H9 (cell line): ENCODE results near the gene PDZD2. TPM values are rescaled to one million over a fixed set of nuclear protein-coding genes. Genes with fewer than 3 reads are reported as not detected.

Experiments used
- DNase-seq: peaks from one replicate; pipeline ENCODE4 v3.0.0-alpha.2; 2017
- H2AFZ ChIP-seq: one replicate; pipeline ENCODE4 v1.6.1; 2013; ENCODE audit warnings: mild to moderate bottlenecking, low read length, control low read depth, moderate library complexity
- H2AK5ac ChIP-seq: 2 replicates; pipeline ENCODE4 v1.6.1; 2013; ENCODE audit warnings: low read length, control low read depth, mixed read lengths; ENCODE audit not compliant: insufficient read length
- H2BK120ac ChIP-seq: one replicate; pipeline ENCODE4 v1.6.1; 2013; ENCODE audit warnings: low read depth, mild to moderate bottlenecking, low read length, control low read depth, inconsistent platforms; ENCODE audit not compliant: poor library complexity, severe bottlenecking
- H2BK12ac ChIP-seq: 2 replicates; pipeline ENCODE4 v1.6.1; 2013; ENCODE audit warnings: low read length, control low read depth, mixed read lengths, low read depth; ENCODE audit not compliant: insufficient read length
- H2BK15ac ChIP-seq: 2 replicates; pipeline ENCODE4 v1.6.1; 2013; ENCODE audit warnings: low read depth, low read length, control low read depth
- H2BK20ac ChIP-seq: one replicate; pipeline ENCODE4 v1.6.1; 2013; ENCODE audit warnings: low read depth, mild to moderate bottlenecking, low read length, control low read depth, inconsistent platforms; ENCODE audit not compliant: poor library complexity, severe bottlenecking
- H2BK5ac ChIP-seq: 2 replicates; pipeline ENCODE4 v1.6.1; 2013; ENCODE audit warnings: low read length, control low read depth, mixed read lengths; ENCODE audit not compliant: insufficient read length
- H3K14ac ChIP-seq: 2 replicates; pipeline ENCODE4 v1.6.1; 2013; ENCODE audit warnings: low read length, control low read depth; ENCODE audit not compliant: insufficient read depth
- H3K18ac ChIP-seq: 2 replicates; pipeline ENCODE4 v1.6.1; 2013; ENCODE audit warnings: low read depth, mild to moderate bottlenecking, mixed read lengths, low read length, control low read depth; ENCODE audit not compliant: insufficient read length
- H3K23ac ChIP-seq: 2 replicates; pipeline ENCODE4 v1.6.1; 2013; ENCODE audit warnings: low read length, control low read depth, mixed read lengths, low read depth; ENCODE audit not compliant: insufficient read length
- H3K23me2 ChIP-seq: 2 replicates; pipeline ENCODE4 v1.6.1; 2013; ENCODE audit warnings: low read depth, mild to moderate bottlenecking, mixed read lengths, low read length, control low read depth; ENCODE audit not compliant: insufficient read length, poor library complexity, severe bottlenecking
- H3K27ac ChIP-seq: 2 replicates; pipeline ENCODE4 v1.5.1; 2013; ENCODE audit warnings: low read length, control low read depth, mixed read lengths, low read depth; ENCODE audit not compliant: insufficient read length
- H3K27me3 ChIP-seq: 2 replicates; pipeline ENCODE4 v1.6.1; 2013; ENCODE audit warnings: low read length, control low read depth, inconsistent platforms; ENCODE audit not compliant: insufficient read depth
- H3K4ac ChIP-seq: 2 replicates; pipeline ENCODE4 v1.6.1; 2013; ENCODE audit warnings: low read depth, mild to moderate bottlenecking, control low read depth, inconsistent platforms, low read length, moderate library complexity
- H3K4me1 ChIP-seq: 2 replicates; pipeline ENCODE4 v1.6.1; 2013; ENCODE audit warnings: low read length, control low read depth, inconsistent platforms; ENCODE audit not compliant: insufficient read depth
- H3K4me2 ChIP-seq: 2 replicates; pipeline ENCODE4 v1.6.1; 2013; ENCODE audit warnings: low read length, control low read depth, mixed read lengths; ENCODE audit not compliant: insufficient read length, insufficient read depth
- H3K56ac ChIP-seq: 2 replicates; pipeline ENCODE4 v1.6.1; 2013; ENCODE audit warnings: low read depth, mild to moderate bottlenecking, mixed read lengths, low read length, control low read depth; ENCODE audit not compliant: insufficient read length
- H3K79me1 ChIP-seq: 2 replicates; pipeline ENCODE4 v1.6.1; 2013; ENCODE audit warnings: low read depth, mild to moderate bottlenecking, moderate library complexity, low read length, control low read depth, inconsistent platforms; ENCODE audit not compliant: insufficient read depth, poor library complexity, severe bottlenecking
- H3K79me2 ChIP-seq: 2 replicates; pipeline ENCODE4 v1.6.1; 2013; ENCODE audit warnings: low read length, control low read depth, inconsistent platforms; ENCODE audit not compliant: insufficient read depth
- H3K9ac ChIP-seq: 2 replicates; pipeline ENCODE4 v1.6.1; 2013; ENCODE audit warnings: low read length, control low read depth, mixed read lengths; ENCODE audit not compliant: insufficient read length; ENCODE audit errors: extremely low read depth
- H3K9me3 ChIP-seq: one replicate; pipeline ENCODE4 v1.6.1; 2013; ENCODE audit warnings: low read depth, low read length, inconsistent platforms; ENCODE audit not compliant: control insufficient read depth
- H3T11ph ChIP-seq: one replicate; pipeline ENCODE4 v1.6.1; 2013; ENCODE audit warnings: mild to moderate bottlenecking, low read length, control low read depth, inconsistent platforms
- H4K20me1 ChIP-seq: one replicate; pipeline ENCODE4 v1.6.1; 2013; ENCODE audit not compliant: control insufficient read depth, insufficient read length, insufficient read depth
- H4K5ac ChIP-seq: 2 replicates; pipeline ENCODE4 v1.6.1; 2013; ENCODE audit warnings: low read depth, mild to moderate bottlenecking, mixed read lengths, low read length, control low read depth; ENCODE audit not compliant: insufficient read length
- H4K8ac ChIP-seq: replicated peaks from 2 replicates; pipeline ENCODE4 v1.6.1; 2013; ENCODE audit warnings: low read length, control low read depth, mixed read lengths, low read depth; ENCODE audit not compliant: insufficient read length
- H4K91ac ChIP-seq: 2 replicates; pipeline ENCODE4 v1.6.1; 2013; ENCODE audit warnings: low read depth, mild to moderate bottlenecking, moderate library complexity, mixed read lengths, low read length, control low read depth; ENCODE audit not compliant: insufficient read length
- H3K27ac Mint-ChIP-seq, 3 experiments: 2 replicates in 2 of 3; 3 replicates in 1 of 3; pipeline ENCODE4 v1.8.0; 2020 to 2021; ENCODE audit warnings: mixed read lengths in 3 of 3, mild to moderate bottlenecking in 1 of 3, moderate library complexity in 1 of 3
- H3K27me3 Mint-ChIP-seq: 2 replicates; pipeline ENCODE4 v1.8.0; 2021; ENCODE audit warnings: low read depth, mild to moderate bottlenecking, moderate library complexity, mixed read lengths
- H3K36me3 Mint-ChIP-seq, 3 experiments: 2 replicates in 2 of 3; 3 replicates in 1 of 3; pipeline ENCODE4 v1.8.0; 2020 to 2021; ENCODE audit warnings: low read depth in 3 of 3, mixed read lengths in 3 of 3; ENCODE audit not compliant: insufficient read depth in 1 of 3
- H3K4me1 Mint-ChIP-seq, 2 experiments: 2 replicates each; pipeline ENCODE4 v1.8.0; 2020; ENCODE audit warnings: mixed read lengths in 2 of 2
- H3K4me3 Mint-ChIP-seq, 2 experiments: 2 replicates in 1 of 2; 3 replicates in 1 of 2; pipeline ENCODE4 v1.8.0; 2020 to 2021; ENCODE audit warnings: mild to moderate bottlenecking in 2 of 2, mixed read lengths in 2 of 2, moderate library complexity in 1 of 2
- H3K9me3 Mint-ChIP-seq, 2 experiments: 2 replicates in 1 of 2; 3 replicates in 1 of 2; pipeline ENCODE4 v1.8.0; 2020; ENCODE audit warnings: mild to moderate bottlenecking in 2 of 2, mixed read lengths in 2 of 2, moderate library complexity in 1 of 2
- WGBS: extraction: QIAGEN DNeasy Blood & Tissue Kit; methylation state at CpG from one replicate; pipeline ENCODE4 v1.1.7; 2013; ENCODE audit warnings: missing lambda C conversion rate, low lambda C conversion rate, mixed read lengths; ENCODE audit not compliant: insufficient read length; ENCODE audit errors: extremely low coverage; 5-methylcytosine and 5-hydroxymethylcytosine counted together
- total RNA-seq: library from RNA; stranded (reverse); gene quantifications from 2 replicates; pipeline ENCODE4 v1.2.1, GENCODE V29; 2021
- TF ChIP-seq, protein P1 (sequence below): fragments of 200-600 bp; sonication (generic); conservative IDR thresholded peaks from 3 replicates; pipeline ENCODE4 v1.8.0; 2021; ENCODE audit warnings: antibody characterized with exemption, mild to moderate bottlenecking

PDZD2 gene
- total RNA-seq, 1 experiment from 2014 or later: 9.9 TPM

DNA sequence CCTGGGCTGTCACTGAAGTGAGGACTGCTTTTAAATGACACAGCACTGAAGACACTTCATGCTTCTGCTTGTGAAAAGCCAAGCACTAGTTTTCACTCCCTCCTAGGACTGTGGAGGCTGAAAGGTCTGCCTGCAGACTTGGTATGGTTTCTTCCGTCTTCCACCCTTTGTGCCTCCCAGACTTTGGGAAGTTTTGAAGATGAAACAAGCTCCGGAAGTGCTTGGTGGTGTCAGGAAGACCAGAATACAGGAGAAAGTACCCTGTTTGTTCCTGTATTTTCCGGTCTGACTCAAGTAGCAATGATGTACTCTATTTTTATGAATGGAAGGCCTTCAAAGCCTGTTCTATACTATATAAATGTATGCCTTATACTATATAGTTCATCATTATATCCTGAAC is 222.7 kb downstream of the PDZD2 start:
- H3K14ac ChIP-seq: no peak overlapping the region; the same call in 1 of the 2 replicates
- H2AK5ac ChIP-seq: no peak overlapping the region
- no CpG with 5 or more reads among the region's 3 CpGs for WGBS
- H3K23ac ChIP-seq: peak overlapping the region; percentile 74
- H4K20me1 ChIP-seq: no peaks in the 10 kb centered on the region
- H4K8ac ChIP-seq: no peak overlapping the region
- H3T11ph ChIP-seq: no peak overlapping the region
- no peak overlapping the region for H2BK5ac ChIP-seq
- no peaks in the 10 kb centered on the region for H3K79me1 ChIP-seq
- H3K4me1 ChIP-seq: no peaks in the 10 kb centered on the region; the same call in 1 of the 2 replicates
- H3K4ac ChIP-seq: no peak overlapping the region
- DNase-seq: no peak
- Mint-ChIP-seq H3K27ac (no peak overlapping the region), H3K4me3 (no peak overlapping the region), H3K4me1 (peaks cover 25 to 31% of the 10 kb centered on the region in 2 experiments), H3K36me3 (peaks cover 31 to 37% (median 34%) of the 10 kb centered on the region in 3 experiments), H3K27me3 (no peaks in the 10 kb centered on the region), H3K9me3 (peaks cover 15 to 21% of the 10 kb centered on the region in 2 experiments)
- H2BK15ac ChIP-seq: no peak overlapping the region; the same call in 1 of the 2 replicates
- H2BK120ac ChIP-seq: no peak overlapping the region
- peaks cover 2% of the 10 kb centered on the region for H3K23me2 ChIP-seq
- H3K18ac ChIP-seq: no peak overlapping the region
- peak overlapping the region; percentile 25 for H4K5ac ChIP-seq
- H3K9ac ChIP-seq: no peak overlapping the region
- TF ChIP-seq, protein P1, sequence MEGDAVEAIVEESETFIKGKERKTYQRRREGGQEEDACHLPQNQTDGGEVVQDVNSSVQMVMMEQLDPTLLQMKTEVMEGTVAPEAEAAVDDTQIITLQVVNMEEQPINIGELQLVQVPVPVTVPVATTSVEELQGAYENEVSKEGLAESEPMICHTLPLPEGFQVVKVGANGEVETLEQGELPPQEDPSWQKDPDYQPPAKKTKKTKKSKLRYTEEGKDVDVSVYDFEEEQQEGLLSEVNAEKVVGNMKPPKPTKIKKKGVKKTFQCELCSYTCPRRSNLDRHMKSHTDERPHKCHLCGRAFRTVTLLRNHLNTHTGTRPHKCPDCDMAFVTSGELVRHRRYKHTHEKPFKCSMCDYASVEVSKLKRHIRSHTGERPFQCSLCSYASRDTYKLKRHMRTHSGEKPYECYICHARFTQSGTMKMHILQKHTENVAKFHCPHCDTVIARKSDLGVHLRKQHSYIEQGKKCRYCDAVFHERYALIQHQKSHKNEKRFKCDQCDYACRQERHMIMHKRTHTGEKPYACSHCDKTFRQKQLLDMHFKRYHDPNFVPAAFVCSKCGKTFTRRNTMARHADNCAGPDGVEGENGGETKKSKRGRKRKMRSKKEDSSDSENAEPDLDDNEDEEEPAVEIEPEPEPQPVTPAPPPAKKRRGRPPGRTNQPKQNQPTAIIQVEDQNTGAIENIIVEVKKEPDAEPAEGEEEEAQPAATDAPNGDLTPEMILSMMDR: no peak
- no peak overlapping the region for H2AFZ ChIP-seq
- H2BK12ac ChIP-seq: no peak overlapping the region
- no peaks in the 10 kb centered on the region for H3K79me2 ChIP-seq
- H3K9me3 ChIP-seq: no peaks in the 10 kb centered on the region
- H3K27me3 ChIP-seq: no peaks in the 10 kb centered on the region
- no peak overlapping the region for H3K56ac ChIP-seq
- H3K4me2 ChIP-seq: no peak overlapping the region
- H2BK20ac ChIP-seq: no peak overlapping the region
- no peak overlapping the region for H3K27ac ChIP-seq
- H4K91ac ChIP-seq: no peak overlapping the region
